HG03457 (cell line): ENCODE data around the gene PLAC8.
"Not testable (repeated sequence)": the region's sequence is repeated elsewhere in the genome, so short reads cannot be mapped to it uniquely, and the experiment has no call there.

Experiments
- ATAC-seq: cut with Tn5 transposase; IDR thresholded peaks from one replicate; pipeline ENCODE4 v1.9.1; 2021; ENCODE audit warnings: moderate number of reproducible peaks; ENCODE audit not compliant: unreplicated experiment

Gene PLAC8

DNA sequence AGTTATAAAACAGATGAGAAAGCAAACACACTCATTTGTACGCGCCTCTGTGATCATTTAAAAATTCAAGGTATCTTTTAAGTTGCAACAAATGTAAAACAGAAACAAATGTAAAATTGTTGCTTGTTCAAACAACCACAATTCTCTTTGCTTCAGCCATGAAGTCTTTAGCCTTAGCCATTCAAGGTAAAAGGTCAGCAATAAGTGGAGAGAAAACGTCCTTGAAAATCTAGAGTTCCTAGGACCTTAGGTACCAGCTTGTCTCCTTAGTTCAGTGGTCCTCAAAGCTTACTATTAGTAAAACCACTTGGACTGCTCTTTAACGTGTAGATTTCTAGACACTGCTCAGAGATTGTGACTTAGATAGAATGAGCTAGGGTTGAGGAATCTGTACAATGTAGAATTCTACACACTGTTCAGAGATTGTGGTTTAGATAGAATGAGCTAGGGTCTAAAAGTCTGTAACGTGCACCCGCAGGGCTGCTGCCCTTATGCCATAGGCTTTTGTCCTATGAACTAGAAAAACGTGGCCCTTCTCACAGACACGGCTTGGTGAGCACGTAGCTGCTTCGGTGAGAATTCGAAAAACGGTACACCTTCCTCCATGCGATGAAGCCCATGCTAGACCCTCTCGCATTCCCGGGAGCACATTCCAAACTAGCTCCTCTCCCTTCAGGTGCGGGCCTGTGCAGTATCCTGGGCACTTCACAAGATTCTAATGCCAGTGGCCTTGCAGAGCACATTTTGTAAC lies 1.7 kb downstream of the PLAC8 start:
- no peak for ATAC-seq

DNA sequence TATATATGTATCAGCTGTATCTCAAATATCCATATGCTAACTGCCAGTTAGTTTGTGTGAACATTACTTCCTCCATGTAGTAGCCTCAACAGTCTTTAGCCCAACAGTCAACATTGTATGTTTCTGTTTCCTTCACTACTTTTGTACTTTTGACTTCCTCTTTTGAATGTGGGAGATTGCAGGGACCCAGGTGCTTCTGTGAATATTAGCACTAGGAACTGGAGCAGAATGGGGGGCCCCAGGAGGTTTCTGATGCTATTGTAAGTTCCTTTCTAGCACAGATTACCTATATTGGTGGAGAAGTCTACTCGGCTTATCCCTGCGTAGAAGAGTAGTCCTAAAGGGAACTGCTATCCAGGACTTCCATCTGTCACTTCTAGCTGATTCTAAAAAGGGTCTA lies 2.3 kb downstream of the PLAC8 start:
- no peak for ATAC-seq

DNA sequence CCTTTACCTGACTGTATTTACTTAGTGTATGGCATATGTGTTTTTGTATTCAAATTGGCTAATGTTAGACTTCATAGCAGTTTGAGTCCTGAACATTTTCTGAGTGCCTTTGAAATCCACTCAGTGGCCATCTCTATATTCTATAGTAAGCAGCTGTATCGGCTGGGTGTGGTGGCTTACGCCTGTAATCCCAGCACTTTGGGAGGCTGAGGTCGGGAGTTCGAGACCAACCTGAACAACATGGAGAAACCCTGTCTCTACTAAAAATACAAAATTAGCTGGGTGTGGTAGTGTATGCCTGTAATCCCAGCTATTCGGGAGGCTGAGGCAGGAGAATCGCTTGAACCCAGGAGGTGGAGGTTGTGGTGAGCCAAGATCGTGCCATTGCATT lies 2.8 kb downstream of the PLAC8 start:
- not testable (repeated sequence) for ATAC-seq

DNA sequence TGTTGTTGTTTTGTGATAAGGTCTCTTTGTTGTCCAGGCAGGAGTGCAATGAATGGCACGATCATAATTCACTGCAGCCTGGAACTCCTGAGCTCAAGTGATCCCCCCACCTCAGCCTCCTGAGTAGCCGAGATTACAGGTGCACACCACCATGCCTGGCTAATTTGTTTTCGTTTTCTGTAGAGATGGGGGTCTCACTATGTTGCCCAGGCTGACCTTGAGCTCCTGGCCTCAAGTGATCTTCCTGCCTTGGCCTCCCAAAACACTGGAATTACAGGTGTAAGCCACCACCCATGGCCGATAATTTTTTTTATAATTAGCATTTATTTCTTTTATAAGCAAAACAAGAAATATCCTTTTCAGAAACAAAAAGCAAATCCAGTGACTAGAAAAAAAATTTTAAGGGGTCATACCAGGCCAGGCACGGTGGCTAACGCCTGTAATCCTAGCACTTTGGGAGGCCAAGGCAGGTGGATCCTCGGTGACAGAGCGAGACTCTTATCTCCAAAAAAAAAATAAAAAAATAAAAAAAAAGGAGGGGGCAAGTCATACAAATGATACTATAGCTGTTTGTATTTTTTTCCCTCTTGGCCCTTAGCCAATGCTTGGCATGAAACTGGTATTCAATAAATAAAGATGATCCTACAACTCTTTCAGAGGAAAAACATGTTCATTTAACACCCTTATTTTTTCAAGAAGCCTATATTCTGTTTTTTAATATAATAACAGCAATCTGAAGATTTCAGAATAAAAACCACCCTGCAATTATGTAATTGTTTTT lies 3.4 kb downstream of the PLAC8 start:
- no peak for ATAC-seq

DNA sequence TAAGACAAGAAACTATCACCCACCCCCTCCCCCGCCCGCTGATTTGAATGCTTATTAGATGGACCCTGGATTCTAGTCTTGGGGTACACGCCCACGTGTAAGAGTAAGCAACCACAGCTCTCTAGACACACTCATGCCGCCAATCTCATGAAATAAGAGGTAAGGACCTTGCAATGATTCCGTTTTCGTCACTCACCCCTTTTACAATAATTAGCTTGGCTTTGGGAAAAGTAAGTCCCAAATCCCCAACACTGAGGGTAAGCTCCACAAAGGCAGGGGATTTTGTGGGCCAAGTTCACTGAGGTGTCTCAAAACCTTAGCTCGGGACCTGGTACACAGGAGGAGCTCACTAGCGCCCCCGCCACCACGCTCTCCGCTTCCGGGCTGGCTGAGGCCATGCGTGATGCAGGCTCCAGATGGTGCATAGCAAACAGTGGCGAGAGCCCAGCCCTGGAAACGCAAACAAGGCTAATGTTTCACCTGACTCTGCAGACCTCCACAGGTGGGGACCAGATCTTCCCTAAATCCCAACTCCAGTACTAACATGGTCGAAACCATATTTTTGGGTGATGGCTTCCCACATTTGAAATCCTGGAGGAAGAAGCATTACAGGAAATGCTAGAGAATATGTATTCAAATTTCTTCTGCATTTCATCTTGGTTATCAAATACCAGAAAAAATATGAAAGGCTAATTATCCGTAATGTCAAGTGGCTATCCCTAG lies 4.1 kb downstream of the PLAC8 start:
- peak; percentile 62 for ATAC-seq

DNA sequence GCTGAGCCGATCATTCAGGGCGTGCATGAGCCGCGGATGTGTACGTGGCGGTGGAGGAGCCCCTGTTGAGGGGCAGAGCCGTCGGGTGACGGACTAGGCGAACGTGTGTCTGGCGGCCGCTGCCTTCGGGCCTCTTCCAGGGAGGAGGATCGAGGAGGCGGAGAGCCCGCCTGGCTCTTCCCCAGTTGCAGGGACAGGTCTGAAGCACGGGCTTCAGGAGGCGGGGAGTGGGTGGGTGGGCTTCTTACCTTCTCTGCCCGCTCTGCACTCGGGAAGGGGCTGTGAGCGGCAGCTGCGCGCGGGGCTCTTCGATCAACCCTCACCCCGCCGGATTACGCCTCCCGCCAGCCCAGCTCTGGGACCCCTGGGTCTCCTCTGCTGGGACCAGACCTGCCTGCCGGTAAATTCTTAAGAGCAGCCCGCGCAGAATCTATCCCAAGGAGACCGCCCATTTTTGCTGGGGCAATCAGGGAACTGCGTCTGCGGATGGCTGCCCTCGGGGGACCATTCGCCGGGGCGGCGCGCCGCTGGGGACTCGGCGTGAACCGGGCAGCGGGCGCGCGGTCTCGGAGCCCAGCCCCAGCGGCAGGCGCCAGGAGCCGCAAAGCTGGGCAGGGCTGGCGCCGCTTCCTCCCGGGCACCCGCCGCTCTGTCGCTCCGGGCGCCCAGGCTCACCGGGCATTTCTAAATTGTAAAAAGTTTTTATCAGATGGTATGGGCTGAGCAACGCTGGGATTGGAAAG lies 4.9 kb downstream of the PLAC8 start:
- peak; percentile 12 for ATAC-seq

DNA sequence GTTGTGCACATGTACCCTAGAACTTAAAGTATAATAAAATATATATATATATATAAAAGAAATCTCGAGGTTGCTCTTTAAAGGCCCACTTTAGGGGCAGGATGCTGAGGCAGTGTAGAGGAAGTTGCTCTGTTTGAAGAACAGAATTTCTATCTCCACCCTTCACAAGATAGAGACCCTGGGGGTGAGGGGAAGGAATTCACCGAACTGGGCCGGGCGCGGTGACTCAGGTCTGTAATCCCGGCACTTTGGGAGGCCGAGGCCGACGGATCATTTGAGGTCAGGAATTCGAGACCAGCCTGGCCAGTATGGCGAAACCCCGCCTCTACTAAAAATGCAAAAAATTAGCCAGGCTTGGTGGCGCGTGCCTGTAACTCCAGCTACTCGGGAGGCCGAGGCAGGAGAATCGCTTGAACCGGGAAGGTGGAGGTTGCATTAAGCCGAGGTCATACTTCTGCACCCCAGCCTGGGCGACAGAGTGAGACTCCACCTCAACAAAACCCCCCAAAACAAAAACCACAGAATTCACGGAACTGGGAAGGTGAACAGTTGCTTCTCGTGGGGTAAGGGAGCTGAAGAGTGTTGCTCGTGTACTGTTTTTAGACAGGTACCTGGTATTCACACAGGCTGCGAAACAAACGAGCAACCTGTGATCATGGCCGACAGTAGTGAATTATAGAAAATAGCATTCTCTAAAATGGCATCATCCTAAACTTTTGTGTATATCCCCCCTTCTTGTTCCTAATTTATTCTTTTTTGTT lies 6.2 kb downstream of the PLAC8 start:
- no peak for ATAC-seq

DNA sequence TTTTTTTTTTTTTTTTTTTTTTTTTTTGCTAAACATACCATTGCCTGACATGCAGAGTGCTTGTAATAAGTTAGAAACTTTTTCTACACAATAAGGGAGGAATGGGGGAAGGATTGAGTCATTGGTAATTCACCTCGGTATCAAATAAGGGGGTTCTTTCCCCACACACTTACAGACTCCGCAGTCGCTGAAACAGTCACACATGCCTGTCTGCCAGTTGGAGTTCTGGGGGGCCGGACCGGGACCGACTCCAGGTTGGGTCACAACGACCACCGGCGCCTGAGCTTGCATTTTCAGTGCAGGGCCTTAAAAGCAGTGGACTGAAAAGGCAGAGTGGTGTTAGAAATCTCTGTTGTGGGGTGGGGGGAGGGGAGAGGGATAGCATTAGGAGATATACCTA lies 6.9 kb downstream of the PLAC8 start:
- ATAC-seq = no peak

DNA sequence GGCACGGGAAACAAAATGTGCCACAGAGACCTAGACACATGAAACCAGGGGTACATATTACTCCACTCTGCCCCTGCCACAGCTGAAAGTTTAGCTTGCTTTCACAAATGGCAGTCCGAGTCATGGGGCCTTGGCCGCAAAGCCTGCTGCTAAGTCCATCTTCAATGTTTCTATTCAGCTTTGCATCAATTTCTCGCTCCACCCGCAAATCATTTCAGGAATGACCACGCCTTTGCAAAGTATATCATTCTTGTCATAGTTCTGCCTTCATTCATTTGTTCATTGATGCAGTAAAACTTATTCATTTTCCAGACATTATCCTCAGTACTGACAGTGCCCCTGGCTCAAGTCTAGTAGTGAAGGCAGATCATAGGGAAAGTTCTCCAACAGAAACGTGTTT lies 9.5 kb downstream of the PLAC8 start:
- no peak for ATAC-seq

DNA sequence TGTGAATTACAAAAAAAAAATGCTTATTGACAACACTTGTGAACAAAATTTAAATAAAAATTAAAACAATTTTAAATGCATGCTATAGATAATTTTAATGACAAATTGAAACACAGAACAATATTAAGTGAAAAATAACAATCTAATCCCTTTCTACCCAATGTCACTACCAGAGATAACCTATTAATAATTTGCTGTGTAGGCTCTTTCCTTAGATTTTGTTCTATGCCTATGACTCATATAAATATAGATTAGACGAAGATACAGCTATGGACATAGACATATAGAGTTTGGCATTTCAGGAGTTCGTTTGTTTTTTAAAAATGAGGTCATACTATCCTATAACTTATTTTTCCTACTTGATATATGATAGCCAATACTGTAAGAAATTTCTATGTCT lies 18.1 kb downstream of the PLAC8 start:
- ATAC-seq = no peak

DNA sequence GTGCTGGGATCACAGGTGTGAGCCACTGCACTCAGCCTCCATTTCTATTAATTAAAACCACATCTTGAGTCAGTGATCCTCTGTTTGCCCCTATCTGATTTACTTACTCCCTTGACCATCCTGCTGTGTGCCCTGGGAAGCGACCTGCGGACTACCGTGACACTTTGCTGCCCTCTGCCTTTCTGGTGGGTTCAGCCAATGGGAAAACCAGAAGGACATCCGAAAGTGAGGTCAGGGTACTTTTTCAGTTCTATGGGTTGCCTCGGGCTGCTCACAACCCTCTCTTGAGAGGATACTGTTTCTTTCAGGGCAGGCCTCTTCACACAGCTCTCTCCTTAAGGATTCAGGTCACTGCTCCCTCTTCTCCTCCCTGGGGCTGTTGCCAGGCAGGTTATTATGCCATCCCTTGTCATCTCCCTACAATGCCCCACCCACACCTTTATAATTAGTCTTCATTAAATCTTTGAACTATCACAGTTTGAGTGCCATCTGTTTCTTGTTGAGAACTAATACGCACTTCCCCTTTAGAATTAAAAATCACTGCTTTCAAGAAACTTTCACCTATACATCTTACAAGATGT lies 21.4 kb downstream of the PLAC8 start:
- no peak for ATAC-seq

DNA sequence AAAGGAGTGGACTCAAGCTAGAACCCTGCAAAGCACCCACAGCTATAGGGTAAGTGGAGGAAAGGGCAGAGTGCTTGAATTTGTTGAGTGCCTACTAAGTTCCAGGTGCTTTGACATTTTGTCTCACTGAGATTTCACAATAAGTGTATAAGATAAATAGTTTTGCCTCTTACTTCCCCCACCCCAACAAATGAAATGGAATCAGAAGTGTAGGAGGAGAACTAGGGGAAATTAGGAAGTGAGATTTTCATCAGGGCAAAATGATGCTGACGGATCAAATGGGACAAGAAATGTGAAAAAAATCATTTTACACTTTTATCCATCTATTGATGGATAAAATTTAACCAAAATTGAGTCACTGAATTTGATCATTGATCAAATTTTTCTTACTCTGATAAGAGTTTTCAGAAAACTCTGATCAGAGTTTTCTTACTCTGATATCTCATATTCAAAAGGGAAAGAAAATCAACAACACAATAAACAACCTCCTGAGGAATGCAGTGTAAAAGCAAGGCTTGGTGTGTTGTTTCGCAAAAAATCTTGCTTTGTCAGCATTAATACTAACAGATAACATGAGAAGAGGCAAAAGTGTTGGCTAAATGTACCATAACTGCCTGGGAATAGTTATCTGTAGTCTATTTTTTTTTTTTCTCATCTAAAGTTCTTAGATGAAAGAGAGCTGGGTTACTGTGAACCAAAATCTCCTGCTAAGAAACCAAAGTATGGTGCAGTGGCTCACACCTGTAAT lies 24.9 kb downstream of the PLAC8 start:
- no peak for ATAC-seq

DNA sequence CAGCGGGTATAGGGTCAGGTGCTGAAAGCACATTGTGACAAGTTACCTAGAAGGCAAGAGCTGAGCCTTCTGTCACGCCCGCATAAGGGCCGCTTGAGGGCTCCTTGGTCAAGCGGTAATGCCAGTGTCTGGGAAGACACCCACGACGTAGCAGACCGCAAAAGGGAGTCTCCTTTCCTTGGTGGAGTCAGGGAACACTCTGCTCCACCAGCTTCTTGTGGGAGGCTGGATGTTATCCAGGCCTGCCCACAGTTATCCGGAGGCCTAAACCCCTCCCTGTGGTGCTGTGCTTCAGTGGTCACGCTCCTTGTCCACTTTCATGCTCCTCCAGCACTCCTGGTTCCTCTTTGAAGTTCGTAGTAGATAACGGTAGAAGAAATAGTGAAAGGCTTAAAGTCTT lies 29.6 kb downstream of the PLAC8 start:
- not testable (repeated sequence) for ATAC-seq

DNA sequence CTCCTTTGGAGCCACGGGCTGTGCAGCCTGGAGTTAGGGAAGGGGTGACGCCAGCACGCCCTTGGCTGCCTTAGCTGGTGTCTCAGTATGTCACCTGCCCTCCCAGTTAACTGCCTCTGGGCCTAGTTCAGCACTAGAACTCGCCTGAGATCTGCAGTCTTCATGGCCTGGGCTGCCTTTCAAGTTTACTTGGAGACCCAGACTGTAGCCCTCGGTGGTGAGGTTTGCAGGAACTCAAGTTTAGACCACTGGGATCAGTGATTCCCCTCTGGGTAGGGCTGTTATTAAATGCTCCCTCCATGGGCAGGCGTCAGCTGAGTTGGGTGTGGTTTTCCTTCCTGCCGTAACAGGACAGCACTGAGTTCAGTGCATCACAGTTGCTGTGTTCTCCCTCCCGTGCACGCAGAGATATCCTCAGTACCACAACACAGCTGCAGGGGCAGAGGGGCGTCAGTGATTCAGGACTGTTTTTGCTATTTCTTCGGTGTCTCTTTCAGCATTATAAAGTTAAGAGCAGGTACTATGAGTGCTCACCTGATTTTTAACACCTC lies 30.5 kb downstream of the PLAC8 start:
- ATAC-seq = no peak

DNA sequence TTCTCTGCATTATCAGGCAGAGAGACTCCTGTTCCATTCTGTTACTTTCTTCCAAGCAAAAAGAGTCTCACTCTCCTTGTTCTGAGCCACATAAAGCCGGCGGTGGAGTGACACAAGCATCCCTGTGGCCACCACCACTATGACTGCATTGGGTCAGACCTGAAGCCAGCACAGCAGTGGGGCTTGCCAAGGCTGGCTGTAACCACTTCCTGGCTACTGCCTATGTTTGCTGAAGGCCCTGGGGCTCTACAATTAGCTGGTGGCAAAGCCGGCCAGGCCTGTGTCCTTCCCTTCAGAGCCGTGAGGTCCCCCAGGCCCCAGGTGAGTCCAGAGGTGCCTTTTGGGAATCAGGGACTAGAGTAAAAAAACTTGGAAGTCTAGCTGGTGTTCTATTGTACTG lies 31.8 kb downstream of the PLAC8 start:
- ATAC-seq = no peak

DNA sequence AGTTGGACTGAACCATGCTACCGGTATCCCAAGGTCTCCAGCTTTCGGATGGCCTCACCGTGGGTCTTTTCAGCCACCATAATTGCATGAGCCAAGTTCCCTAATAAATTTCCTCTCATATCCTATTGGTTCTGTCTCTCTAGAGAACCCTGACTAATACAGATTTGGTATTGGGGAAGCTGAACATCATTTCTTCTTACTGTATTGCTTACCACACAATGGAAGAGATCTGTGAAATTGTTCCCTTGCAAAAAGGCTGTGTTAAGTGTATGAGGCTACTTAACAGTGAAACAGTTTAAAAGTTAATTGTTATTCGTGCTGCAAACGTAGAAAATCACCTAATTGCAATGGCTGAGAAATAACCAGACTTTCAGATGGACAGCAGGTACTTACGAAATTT lies 34.0 kb downstream of the PLAC8 start:
- ATAC-seq = no peak

DNA sequence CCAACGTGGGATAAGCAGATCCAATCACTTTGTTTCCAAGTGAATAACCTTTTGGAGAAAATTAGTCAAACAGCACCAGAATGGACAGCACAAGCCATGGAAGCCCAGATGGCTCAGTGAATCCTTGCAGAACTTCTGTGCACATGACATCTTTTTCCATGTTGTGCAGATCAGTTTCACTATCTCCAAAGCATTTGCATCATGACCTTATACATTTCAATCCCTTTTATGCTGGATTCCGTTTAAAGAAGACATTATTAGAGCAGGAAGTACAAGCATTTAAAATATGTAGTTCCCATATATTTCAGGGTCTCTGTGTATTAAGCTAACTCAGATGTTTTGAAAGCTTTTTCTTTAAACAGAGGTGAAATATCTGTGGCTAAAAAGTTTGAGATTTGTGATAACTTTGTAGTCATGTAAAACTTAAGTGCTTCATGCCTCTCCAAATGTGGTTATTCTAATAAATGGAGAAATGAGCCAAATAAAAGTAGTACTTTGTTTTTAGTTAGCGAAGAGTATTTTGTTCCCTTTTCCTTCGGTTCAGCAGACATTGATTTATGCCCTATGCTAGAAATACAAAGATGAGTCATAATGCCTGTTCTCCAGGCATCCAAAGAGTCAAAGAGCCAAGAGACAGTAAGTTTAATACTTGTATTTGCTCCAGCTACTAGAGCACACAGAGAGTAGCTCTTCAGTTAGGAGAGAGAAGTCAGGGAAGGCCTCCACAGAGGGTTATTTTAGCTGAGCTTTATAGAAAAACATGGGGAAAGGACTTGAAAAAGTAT lies 39.0 kb downstream of the PLAC8 start:
- no peak for ATAC-seq

DNA sequence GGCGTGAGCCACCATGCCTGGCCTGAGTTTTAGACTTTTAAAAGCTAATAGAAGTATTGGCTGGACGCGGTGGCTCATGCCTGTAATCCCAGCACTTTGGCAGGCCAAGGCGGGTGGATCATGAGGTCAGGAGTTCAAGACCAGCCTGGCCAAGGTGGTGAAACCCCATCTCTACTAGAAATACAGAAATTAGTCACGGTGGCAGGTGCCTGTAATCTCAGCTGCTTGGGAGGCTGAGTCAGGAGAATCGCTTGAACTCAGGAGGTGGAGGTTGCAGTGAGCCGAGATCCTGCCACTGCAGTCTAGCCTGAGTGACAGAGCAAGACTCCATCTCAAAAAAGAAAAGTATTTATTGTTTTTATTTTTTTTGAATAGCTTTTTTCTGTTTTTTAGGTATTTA lies 39.7 kb downstream of the PLAC8 start:
- ATAC-seq = not testable (repeated sequence)
